GM18526 (cell line): ENCODE data around the gene ANO7.
A peak's percentile ranks its signal among the peaks of the same experiment; 100 is the strongest.

ENCODE experiments used
- POLR2A ChIP-seq: IDR thresholded peaks from 3 replicates; pipeline ENCODE4 v1.6.1; 2011; ENCODE audit not compliant: insufficient read length; ENCODE audit errors: extremely low read depth

Gene ANO7, protein sequence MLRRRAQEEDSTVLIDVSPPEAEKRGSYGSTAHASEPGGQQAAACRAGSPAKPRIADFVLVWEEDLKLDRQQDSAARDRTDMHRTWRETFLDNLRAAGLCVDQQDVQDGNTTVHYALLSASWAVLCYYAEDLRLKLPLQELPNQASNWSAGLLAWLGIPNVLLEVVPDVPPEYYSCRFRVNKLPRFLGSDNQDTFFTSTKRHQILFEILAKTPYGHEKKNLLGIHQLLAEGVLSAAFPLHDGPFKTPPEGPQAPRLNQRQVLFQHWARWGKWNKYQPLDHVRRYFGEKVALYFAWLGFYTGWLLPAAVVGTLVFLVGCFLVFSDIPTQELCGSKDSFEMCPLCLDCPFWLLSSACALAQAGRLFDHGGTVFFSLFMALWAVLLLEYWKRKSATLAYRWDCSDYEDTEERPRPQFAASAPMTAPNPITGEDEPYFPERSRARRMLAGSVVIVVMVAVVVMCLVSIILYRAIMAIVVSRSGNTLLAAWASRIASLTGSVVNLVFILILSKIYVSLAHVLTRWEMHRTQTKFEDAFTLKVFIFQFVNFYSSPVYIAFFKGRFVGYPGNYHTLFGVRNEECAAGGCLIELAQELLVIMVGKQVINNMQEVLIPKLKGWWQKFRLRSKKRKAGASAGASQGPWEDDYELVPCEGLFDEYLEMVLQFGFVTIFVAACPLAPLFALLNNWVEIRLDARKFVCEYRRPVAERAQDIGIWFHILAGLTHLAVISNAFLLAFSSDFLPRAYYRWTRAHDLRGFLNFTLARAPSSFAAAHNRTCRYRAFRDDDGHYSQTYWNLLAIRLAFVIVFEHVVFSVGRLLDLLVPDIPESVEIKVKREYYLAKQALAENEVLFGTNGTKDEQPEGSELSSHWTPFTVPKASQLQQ

GRCh38 chr2:241188361-241189092 is at the start of gene ANO7:
Gene ANO7 (plus strand): TSS chr2:241188677. CDS start chr2:241190064, 1,387 bp downstream.
- TF ChIP-seq POLR2A = no peak

GRCh38 chr2:241139531-241140444 is 48.7 kb upstream of the ANO7 start:
- no peak for TF ChIP-seq POLR2A

GRCh38 chr2:241140445-241140840 is 48.0 kb upstream of the ANO7 start:
- no peak for TF ChIP-seq POLR2A

DNA sequence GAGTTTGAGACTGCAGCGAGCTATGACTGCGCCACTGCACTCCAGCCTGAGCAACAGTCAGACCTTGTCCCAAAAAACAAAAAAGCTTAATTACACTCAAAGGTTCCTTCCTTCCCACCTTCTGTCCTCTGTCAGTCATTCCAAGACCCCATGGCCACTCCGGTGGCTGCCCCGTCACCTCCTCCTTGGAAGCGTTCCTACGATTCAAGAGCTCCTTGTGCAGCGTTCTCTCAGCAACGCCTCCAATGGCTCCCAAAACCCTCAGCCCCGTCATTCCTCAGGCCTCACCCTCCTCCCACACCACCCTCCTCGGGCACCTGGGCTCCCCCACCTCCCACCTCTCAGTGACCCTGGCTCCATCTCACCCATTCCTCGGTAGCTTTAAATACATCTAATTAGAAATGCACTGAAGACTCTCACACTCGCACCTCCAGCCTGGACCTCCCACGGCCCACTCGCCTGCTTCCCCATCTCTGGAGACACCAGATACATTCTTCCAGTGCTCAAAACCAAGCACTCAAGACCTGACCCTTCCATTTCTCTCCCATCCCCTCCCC is 47.2 kb upstream of the ANO7 start:
- no peak for TF ChIP-seq POLR2A

GRCh38 chr2:241142063-241142462 is 46.4 kb upstream of the ANO7 start:
- TF ChIP-seq POLR2A = no peak

- TF ChIP-seq POLR2A = no peak
Observed at GRCh38 chr2:241142593-241142992, 45.9 kb upstream of the ANO7 start.

DNA sequence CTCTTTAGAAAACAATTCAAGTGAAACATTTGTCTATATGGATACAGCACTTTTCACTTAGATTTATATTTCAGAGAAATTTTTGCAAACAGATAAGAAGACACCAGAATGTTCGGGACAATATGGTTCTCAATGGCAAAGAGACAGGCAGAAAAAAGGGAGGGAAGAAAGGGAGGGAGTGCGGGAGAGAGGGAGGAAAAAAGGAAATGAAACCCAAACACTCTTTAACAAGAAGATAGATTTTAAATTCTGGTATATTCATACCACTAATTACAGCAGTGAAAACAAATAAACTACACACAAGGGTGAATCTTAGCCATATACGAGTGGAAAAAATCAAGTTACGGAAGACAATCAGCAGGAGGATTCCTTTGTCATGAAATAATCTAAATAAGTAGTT is 42.2 kb upstream of the ANO7 start:
- no peak for TF ChIP-seq POLR2A

DNA sequence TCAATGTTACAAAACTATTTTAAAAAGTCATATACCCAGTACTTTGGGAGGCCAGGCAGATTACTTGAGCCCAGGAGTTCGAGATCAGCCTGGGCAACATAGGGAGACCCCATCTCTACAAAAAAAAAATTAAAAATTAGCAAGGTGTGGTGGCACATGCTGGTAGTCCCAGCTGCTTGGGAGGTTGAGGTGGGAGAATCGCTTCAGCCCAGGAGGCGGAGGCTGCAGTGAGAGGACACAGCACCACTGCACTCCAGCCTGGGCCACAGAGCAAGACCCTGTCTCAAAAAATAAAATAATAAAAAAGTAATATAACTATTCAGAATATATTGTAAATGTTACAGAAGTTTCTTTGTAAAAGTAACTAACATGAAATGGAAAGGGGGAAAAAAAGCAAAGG is 41.1 kb upstream of the ANO7 start:
- no peak for TF ChIP-seq POLR2A

DNA sequence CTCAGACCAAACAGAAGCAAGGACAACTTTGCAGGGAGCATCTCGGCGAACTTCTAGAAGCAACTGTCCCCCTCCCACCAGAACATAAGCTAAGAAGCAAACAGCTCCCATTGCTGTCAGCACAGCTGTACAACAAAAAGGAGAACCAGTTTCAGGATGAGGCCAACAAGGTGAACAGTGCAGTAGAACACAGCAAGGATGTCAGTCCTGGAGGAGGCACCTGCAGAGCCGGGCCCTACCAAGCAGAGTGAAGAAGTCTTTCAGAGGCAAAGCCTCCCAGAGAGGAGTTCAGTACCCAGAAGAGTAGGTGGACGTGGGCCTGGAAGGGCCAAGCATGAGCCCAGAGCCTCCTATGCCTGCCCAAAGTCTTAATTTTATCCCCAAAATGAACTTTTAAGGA is 40.2 kb upstream of the ANO7 start:
- no peak for TF ChIP-seq POLR2A

- TF ChIP-seq POLR2A = peak; percentile 9
Observed at GRCh38 chr2:241148891-241149674, 39.4 kb upstream of the ANO7 start, which contains the start of gene PASK. Gene PASK (minus strand): TSS chr2:241149472. CDS start chr2:241143032, 6,440 bp downstream.

DNA sequence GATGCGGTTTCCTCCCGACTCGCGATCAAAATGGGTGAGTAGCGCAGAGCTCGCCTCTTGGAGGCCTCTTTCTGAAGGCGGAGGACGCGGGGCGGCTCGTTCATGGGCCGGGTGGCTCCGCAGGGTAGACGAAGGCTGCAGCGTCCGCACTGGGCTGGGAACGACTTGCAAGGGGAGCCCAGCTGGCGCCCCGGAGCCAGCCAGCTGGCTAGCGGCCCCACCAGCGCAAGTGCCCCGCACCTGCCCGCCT is 38.9 kb upstream of the ANO7 start:
- TF ChIP-seq POLR2A = no peak

DNA sequence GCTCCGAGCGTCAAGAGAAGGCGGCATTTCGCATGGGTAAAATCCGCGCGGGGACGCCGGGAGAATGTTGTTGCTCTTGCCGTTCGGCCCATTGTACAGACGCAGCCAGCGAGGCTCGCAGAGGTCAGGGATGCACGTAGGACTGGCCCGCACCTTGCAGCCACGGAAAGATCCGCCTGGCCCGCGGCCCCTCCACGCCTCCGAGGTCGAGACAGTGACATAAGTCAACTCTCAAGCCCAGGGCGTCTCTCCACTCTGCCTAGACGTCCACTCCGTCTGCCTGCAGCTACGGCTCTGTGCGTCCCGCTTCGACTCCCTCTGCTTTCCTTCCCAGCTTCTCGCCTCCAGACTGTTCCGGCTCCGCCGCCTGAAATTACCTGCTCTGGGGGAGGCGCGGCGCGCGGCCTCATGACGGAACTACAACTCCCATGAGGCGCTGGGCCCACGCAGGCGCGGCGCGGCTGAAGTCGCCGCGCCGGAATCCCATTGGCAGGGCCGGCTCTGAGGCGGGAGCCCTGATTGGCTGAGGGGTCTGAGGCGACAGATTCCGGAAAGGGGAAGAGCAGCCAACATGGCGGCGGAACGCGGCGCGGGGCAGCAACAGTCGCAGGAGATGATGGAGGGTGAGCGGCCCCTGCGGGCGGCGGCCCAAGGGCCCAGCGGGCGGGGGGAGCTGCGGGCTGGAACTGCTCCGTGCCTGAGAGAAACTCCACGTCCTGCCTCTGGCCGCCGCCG is 38.4 kb upstream of the ANO7 start, which contains the start of gene PPP1R7:
TSS of gene PPP1R7 (plus strand) at position 543 of the 735 bp plus-strand sequence. CDS start at position 572, 29 bp downstream.
- TF ChIP-seq POLR2A = peak; percentile 88
